Progenitor cell of endocrine pancreas (in vitro differentiated cells): ENCODE measurements around the gene ZNF766. TPM values are rescaled to one million over a fixed set of nuclear protein-coding genes. Genes with fewer than 3 reads are reported as not detected.
A peak's percentile ranks its signal among the peaks of the same experiment; 100 is the strongest.

ENCODE experiments used
- DNase-seq: peaks from one replicate; pipeline ENCODE4 v3.0.0; 2021; ENCODE audit warnings: low spot score; ENCODE audit not compliant: unreplicated experiment
- H3K27ac Mint-ChIP-seq: 2 replicates; pipeline ENCODE4 v1.8.0; 2021; ENCODE audit warnings: mild to moderate bottlenecking, moderate library complexity, mixed read lengths
- H3K27me3 Mint-ChIP-seq: 2 replicates; pipeline ENCODE4 v1.8.0; 2021; ENCODE audit warnings: mixed read lengths
- H3K36me3 Mint-ChIP-seq: 2 replicates; pipeline ENCODE4 v1.8.0; 2022; ENCODE audit warnings: mixed read lengths; ENCODE audit not compliant: insufficient read depth
- H3K4me1 Mint-ChIP-seq: 2 replicates; pipeline ENCODE4 v1.8.0; 2021; ENCODE audit warnings: low read depth, mixed read lengths
- H3K4me3 Mint-ChIP-seq: 2 replicates; pipeline ENCODE4 v1.8.0; 2021; ENCODE audit warnings: low read depth, mild to moderate bottlenecking, moderate library complexity, mixed read lengths
- H3K9me3 Mint-ChIP-seq: 2 replicates; pipeline ENCODE4 v1.8.0; 2021; ENCODE audit warnings: low read depth, mixed read lengths
- total RNA-seq: library from RNA; stranded (reverse); gene quantifications from 2 replicates; pipeline ENCODE4 v1.2.1, GENCODE V29; 2021
- TF ChIP-seq, protein P1 (sequence below): fragments of 200-600 bp; sonication (generic); IDR thresholded peaks from one replicate; pipeline ENCODE4 v1.5.0; 2021; ENCODE audit warnings: antibody characterized with exemption, mild to moderate bottlenecking; ENCODE audit not compliant: unreplicated experiment

The ZNF766 gene
- total RNA-seq, 1 donor from 2014 or later: 29.4 TPM

DNA sequence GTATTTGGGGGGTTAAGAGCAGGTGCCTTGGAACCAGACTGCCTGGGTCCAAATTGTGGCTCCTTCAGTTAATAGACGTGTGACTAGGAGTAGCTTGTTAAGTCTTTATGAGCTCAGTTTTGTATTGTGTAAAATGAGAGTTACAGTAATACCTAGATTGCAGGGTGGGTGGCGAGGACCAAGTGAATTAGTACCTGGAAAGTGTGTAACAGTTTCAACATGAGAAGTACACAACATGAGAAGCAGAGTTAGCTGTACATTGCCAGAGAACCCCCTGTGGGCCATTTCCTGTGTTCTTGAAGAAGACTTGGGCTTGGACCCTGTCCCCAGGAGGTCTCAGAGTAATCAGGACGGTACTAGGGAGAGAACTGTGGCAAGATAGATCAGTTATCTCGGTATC lies 42.7 kb upstream of the ZNF766 start:
- no peak overlapping the region for H3K27ac Mint-ChIP-seq
- no peak for DNase-seq
- TF ChIP-seq, protein P1, sequence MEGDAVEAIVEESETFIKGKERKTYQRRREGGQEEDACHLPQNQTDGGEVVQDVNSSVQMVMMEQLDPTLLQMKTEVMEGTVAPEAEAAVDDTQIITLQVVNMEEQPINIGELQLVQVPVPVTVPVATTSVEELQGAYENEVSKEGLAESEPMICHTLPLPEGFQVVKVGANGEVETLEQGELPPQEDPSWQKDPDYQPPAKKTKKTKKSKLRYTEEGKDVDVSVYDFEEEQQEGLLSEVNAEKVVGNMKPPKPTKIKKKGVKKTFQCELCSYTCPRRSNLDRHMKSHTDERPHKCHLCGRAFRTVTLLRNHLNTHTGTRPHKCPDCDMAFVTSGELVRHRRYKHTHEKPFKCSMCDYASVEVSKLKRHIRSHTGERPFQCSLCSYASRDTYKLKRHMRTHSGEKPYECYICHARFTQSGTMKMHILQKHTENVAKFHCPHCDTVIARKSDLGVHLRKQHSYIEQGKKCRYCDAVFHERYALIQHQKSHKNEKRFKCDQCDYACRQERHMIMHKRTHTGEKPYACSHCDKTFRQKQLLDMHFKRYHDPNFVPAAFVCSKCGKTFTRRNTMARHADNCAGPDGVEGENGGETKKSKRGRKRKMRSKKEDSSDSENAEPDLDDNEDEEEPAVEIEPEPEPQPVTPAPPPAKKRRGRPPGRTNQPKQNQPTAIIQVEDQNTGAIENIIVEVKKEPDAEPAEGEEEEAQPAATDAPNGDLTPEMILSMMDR: no peak
- no peak overlapping the region for H3K4me3 Mint-ChIP-seq
- no peaks in the 10 kb centered on the region for H3K4me1 Mint-ChIP-seq
- H3K9me3 Mint-ChIP-seq: no peaks in the 10 kb centered on the region
- no peaks in the 10 kb centered on the region for H3K27me3 Mint-ChIP-seq
- H3K36me3 Mint-ChIP-seq: peaks cover 30% of the 10 kb centered on the region

DNA sequence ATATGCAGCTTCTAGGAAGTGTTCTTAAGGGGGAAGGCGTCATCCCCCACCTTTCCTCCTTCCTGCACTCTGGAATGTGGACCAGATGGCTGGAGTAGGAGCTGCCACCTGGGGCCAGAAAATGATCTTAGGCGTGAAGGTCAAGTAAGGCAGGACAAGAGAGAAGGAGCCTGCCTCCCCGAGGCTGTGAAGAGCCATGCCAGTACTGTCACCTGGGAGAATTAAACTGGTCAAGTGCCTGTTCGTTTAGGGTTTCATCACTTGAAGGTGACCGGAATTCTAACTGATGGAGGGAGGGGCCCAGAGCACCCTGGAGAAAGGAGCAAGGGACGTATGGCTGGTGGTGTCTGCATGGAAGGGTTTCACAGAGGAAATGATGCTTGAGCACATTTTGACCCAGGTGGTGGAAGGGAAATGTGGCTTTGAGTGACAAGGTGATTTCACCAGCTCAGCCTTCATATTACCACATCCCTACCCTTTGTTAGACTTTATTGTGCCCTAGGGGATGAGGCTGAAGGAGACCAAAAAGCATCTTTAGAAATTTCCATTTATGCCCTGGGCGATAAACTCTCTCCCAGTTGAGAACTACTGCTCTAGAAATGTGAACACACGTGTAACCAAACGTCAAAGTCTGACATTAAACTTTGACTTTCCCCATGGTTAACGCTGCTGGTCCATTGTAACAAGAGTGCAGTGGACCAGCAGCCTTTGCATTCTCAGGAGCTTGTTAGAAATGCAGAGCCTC lies 42.0 kb upstream of the ZNF766 start:
- peak overlapping the region; percentile 11 for H3K27ac Mint-ChIP-seq
- H3K9me3 Mint-ChIP-seq: no peaks in the 10 kb centered on the region
- H3K27me3 Mint-ChIP-seq: no peaks in the 10 kb centered on the region
- no peaks in the 10 kb centered on the region for H3K4me1 Mint-ChIP-seq
- TF ChIP-seq, protein P1: no peak
- peaks cover 29% of the 10 kb centered on the region for H3K36me3 Mint-ChIP-seq
- DNase-seq: no peak
- H3K4me3 Mint-ChIP-seq: no peak overlapping the region

DNA sequence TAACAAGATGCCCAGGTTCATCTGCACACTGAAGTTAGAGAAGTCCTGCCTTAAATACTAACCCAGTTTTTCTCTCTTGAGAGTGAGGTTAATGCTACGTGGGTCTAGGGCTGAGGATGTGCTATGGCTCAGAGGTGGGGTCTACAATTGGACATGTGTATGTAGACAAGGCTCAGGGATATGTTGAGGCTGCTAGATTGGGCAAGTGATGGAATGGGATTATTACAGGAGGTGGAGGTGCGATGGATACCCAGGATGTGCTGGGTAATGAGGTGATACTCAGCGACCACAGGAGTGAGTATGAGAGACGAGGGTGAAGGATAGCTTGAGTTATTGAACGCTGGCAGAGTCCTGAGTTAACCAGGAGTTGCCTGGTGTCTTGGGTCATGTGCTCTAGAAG lies 41.4 kb upstream of the ZNF766 start:
- DNase-seq: no peak
- Mint-ChIP-seq H3K4me3 (no peak overlapping the region), H3K9me3 (no peaks in the 10 kb centered on the region), H3K36me3 (peaks cover 29% of the 10 kb centered on the region), H3K27me3 (no peaks in the 10 kb centered on the region), H3K4me1 (no peaks in the 10 kb centered on the region), H3K27ac (peak overlapping the region; percentile 11)
- TF ChIP-seq, protein P1: no peak

DNA sequence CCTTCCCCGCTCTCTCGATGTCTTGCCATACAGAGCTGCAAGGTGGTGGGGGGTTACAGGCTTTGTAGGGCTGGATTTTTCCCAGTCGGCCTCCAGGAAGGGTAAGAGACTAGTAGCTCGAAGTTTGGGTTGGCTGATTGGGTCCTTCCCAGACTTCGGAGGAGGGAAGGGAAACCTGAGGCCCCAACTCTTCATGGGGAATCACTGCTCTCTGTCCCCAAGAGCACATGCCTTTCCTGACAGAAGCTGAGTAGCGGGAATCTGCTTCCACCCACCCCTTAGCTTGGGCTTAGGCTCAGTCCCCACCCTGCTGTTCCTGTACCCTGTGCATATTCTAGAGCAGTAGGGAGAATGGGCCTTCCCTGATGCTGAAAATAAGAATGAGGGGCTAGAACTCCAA lies 39.9 kb upstream of the ZNF766 start:
- no peaks in the 10 kb centered on the region for H3K27me3 Mint-ChIP-seq
- H3K36me3 Mint-ChIP-seq: peaks cover 22% of the 10 kb centered on the region
- TF ChIP-seq, protein P1: no peak
- no peak overlapping the region for H3K4me3 Mint-ChIP-seq
- peak overlapping the region; percentile 24 for H3K27ac Mint-ChIP-seq
- no peak for DNase-seq
- no peaks in the 10 kb centered on the region for H3K9me3 Mint-ChIP-seq
- peaks cover 4% of the 10 kb centered on the region for H3K4me1 Mint-ChIP-seq

DNA sequence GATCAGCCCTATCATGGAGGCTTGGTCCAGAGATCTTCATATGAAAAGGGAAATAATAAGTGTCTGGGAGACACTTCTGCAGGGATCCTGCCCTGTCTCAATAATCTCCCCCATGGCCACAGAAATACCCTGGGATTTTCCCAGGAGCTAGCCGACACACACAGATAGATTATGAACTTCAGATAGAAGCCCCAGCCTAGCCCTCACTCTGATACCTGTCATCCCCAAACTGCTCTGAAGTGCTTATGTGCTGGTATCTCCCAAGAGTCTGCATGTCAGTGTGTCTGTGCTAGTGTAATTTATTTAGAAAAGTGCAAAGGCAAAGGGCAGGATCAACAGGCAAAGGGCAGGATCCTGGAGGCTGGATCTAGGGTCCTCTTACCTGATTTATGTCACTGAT lies 38.7 kb upstream of the ZNF766 start:
- Mint-ChIP-seq H3K9me3 (no peaks in the 10 kb centered on the region), H3K4me1 (peaks cover 5% of the 10 kb centered on the region), H3K27ac (peak overlapping the region; percentile 73), H3K36me3 (peaks cover 19% of the 10 kb centered on the region), H3K27me3 (no peaks in the 10 kb centered on the region), H3K4me3 (no peak overlapping the region)
- no peak for DNase-seq
- TF ChIP-seq, protein P1: no peak
